ENCODE data around the gene CAMTA1. TPM values are rescaled to one million over a fixed set of nuclear protein-coding genes. Genes with fewer than 3 reads are reported as not detected.

Gene CAMTA1
- total RNA-seq, 1 donor from 2014 or later, result 77.6 TPM

- no peaks in the 10 kb centered on the region for H4K20me1 ChIP-seq (ENCODE audit: insufficient read depth, low read length)
- peaks cover under 1% of the 10 kb centered on the region for H3K9me3 Mint-ChIP-seq (ENCODE audit: unreplicated experiment)
- no peak overlapping the region for H3K4me3 Mint-ChIP-seq (ENCODE audit: unreplicated experiment)
- H3K27me3 ChIP-seq (ENCODE audit: insufficient read depth, low read length), result peaks cover 5% of the 10 kb centered on the region
- no peaks in the 10 kb centered on the region for H3K36me3 ChIP-seq (ENCODE audit: insufficient read depth, low read length)
- no peak overlapping the region for H3K27ac Mint-ChIP-seq (ENCODE audit: unreplicated experiment)
- H3K27me3 Mint-ChIP-seq (ENCODE audit: low read depth, unreplicated experiment), result peaks cover 27% of the 10 kb centered on the region
- no peak overlapping the region for H3K27ac ChIP-seq (ENCODE audit: low read depth, low read length)
- H3K9me3 ChIP-seq (ENCODE audit: insufficient read depth, low read depth, low read length), result no peaks in the 10 kb centered on the region
- H3K4me1 Mint-ChIP-seq (ENCODE audit: low read depth, unreplicated experiment), result peaks cover 11% of the 10 kb centered on the region
- no peak overlapping the region for H3K4me3 ChIP-seq (ENCODE audit: insufficient read depth, low read depth, low read length)
- H3K79me2 ChIP-seq (ENCODE audit: insufficient read depth, low read length), result no peaks in the 10 kb centered on the region
- no peak overlapping the region for H3K4me2 ChIP-seq (ENCODE audit: low read length)
- H3K36me3 Mint-ChIP-seq (ENCODE audit: low read depth, unreplicated experiment), result peaks cover 3% of the 10 kb centered on the region
- no peak overlapping the region for H3K9ac ChIP-seq (ENCODE audit: low read length)
- no peaks in the 10 kb centered on the region for H3K4me1 ChIP-seq (ENCODE audit: insufficient read depth, low read length)
- FAIRE-seq (no peak), DNase-seq (ENCODE audit: low read depth) (no peak)
- H2AFZ ChIP-seq (ENCODE audit: low read depth, low read length), result no peak overlapping the region
- no peak for TF ChIP-seq EZH2 (IDR thresholded peaks at IDR 0.05; ENCODE audit: insufficient read depth, low read length)
These were observed 215.5 kb downstream of the CAMTA1 start for GRCh38 chr1:7000720-7001119.

DNA sequence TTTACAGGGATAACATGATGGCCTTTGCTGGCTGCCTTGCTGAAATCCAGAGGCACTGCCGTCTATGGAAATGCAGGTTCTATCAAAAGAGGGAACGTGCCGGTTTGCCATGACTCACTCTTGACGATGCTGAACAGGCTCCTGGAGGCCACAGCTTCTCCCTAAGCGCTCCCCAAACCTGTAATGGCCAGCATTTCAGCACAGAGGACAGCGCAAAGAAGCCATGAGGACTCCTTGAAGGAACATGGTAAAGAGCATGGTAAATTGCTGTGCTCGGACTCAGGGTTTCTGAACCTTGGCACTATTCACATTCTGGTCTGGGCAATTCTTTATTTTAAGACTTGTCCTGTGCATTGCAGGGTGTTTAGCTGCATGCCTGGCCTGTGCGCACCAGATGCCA lies 217.5 kb downstream of the CAMTA1 start:
- DNase-seq (ENCODE audit: low read depth) (no peak), FAIRE-seq (no peak)
- H3K36me3 Mint-ChIP-seq (ENCODE audit: low read depth, unreplicated experiment), result peaks cover 3% of the 10 kb centered on the region
- H3K9me3 Mint-ChIP-seq (ENCODE audit: unreplicated experiment), result peaks cover 2% of the 10 kb centered on the region
- H3K36me3 ChIP-seq (ENCODE audit: insufficient read depth, low read length), result no peaks in the 10 kb centered on the region
- no peaks in the 10 kb centered on the region for H4K20me1 ChIP-seq (ENCODE audit: insufficient read depth, low read length)
- H3K4me3 Mint-ChIP-seq (ENCODE audit: unreplicated experiment), result no peak overlapping the region
- no peaks in the 10 kb centered on the region for H3K9me3 ChIP-seq (ENCODE audit: insufficient read depth, low read depth, low read length)
- peaks cover 36% of the 10 kb centered on the region for H3K27me3 Mint-ChIP-seq (ENCODE audit: low read depth, unreplicated experiment)
- no peak for TF ChIP-seq EZH2 (IDR thresholded peaks at IDR 0.05; ENCODE audit: insufficient read depth, low read length)
- no peak overlapping the region for H3K27ac ChIP-seq (ENCODE audit: low read depth, low read length)
- H3K4me1 Mint-ChIP-seq (ENCODE audit: low read depth, unreplicated experiment), result no peaks in the 10 kb centered on the region
- H3K27ac Mint-ChIP-seq (ENCODE audit: unreplicated experiment), result no peak overlapping the region
- H3K4me1 ChIP-seq (ENCODE audit: insufficient read depth, low read length), result no peaks in the 10 kb centered on the region
- H3K79me2 ChIP-seq (ENCODE audit: insufficient read depth, low read length), result no peaks in the 10 kb centered on the region
- no peak overlapping the region for H3K4me2 ChIP-seq (ENCODE audit: low read length)
- no peak overlapping the region for H3K9ac ChIP-seq (ENCODE audit: low read length)
- no peak overlapping the region for H2AFZ ChIP-seq (ENCODE audit: low read depth, low read length)
- peaks cover 15% of the 10 kb centered on the region for H3K27me3 ChIP-seq (ENCODE audit: insufficient read depth, low read length)
- no peak overlapping the region for H3K4me3 ChIP-seq (ENCODE audit: insufficient read depth, low read depth, low read length)

GRCh38 chr1:7003676-7004075 lies 218.4 kb downstream of the CAMTA1 start:
- H3K9me3 ChIP-seq (ENCODE audit: insufficient read depth, low read depth, low read length), result no peaks in the 10 kb centered on the region
- no peak for TF ChIP-seq CTCF (IDR thresholded peaks at IDR 0.05; ENCODE audit: insufficient read depth, low read depth, low read length)
- TF ChIP-seq EZH2 (IDR thresholded peaks at IDR 0.05; ENCODE audit: insufficient read depth, low read length), result no peak
- Mint-ChIP-seq H3K27me3 (ENCODE audit: low read depth, unreplicated experiment) (peaks cover 37% of the 10 kb centered on the region), H3K9me3 (ENCODE audit: unreplicated experiment) (peaks cover 2% of the 10 kb centered on the region), H3K4me1 (ENCODE audit: low read depth, unreplicated experiment) (no peaks in the 10 kb centered on the region), H3K36me3 (ENCODE audit: low read depth, unreplicated experiment) (no peaks in the 10 kb centered on the region), H3K27ac (ENCODE audit: unreplicated experiment) (no peak overlapping the region), H3K4me3 (ENCODE audit: unreplicated experiment) (no peak overlapping the region)
- DNase-seq (ENCODE audit: low read depth) (no peak), FAIRE-seq (no peak)
- H3K27ac ChIP-seq (ENCODE audit: low read depth, low read length), result no peak overlapping the region
- no peaks in the 10 kb centered on the region for H4K20me1 ChIP-seq (ENCODE audit: insufficient read depth, low read length)
- peaks cover 18% of the 10 kb centered on the region for H3K27me3 ChIP-seq (ENCODE audit: insufficient read depth, low read length)
- no peaks in the 10 kb centered on the region for H3K79me2 ChIP-seq (ENCODE audit: insufficient read depth, low read length)
- no peak overlapping the region for H3K4me3 ChIP-seq (ENCODE audit: insufficient read depth, low read depth, low read length)
- H3K4me1 ChIP-seq (ENCODE audit: insufficient read depth, low read length), result no peaks in the 10 kb centered on the region
- H2AFZ ChIP-seq (ENCODE audit: low read depth, low read length), result no peak overlapping the region
- H3K9ac ChIP-seq (ENCODE audit: low read length), result no peak overlapping the region
- H3K36me3 ChIP-seq (ENCODE audit: insufficient read depth, low read length), result no peaks in the 10 kb centered on the region
- no peak overlapping the region for H3K4me2 ChIP-seq (ENCODE audit: low read length)

Data from astrocyte (in vitro differentiated cells and primary cell).